SU-DHL-6 (cell line): Measurements from ENCODE around the gene DMD.

Experiments used
- CTCF ChIP-seq: fragments of 200-600 bp; sonication (generic); IDR thresholded peaks from one replicate; pipeline ENCODE4 v1.5.1; 2017; ENCODE audit warnings: antibody characterized with exemption, mild to moderate bottlenecking, low read length, moderate library complexity; ENCODE audit not compliant: insufficient read depth, poor library complexity, severe bottlenecking
- EZH2phosphoT487 ChIP-seq: fragments of 200-600 bp; sonication (generic), shearing (Covaris generic); conservative IDR thresholded peaks from 2 replicates; pipeline ENCODE4 v1.6.1; 2018; ENCODE audit warnings: mild to moderate bottlenecking, antibody characterized with exemption, low read length, moderate library complexity, mixed read lengths

DNA sequence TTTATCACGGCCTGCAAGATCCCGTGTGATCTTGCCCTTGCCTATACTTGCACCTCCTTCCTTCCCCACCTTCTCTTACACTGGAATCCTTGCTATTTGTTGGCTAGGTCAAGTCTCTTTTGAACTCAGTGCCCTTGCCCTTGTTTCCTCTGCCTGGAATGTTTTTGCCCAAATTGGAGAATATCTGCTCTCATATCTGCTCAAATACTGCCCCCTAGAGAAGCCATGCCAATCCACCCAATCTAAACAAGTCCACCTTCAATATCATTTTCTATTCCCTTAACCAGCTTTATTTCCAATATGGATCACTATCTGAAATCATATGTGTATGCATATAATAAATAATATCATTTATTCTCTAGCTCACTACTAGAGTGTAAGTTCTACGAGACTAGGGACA lies 1095.3 kb downstream of the DMD start:
- TF ChIP-seq CTCF (no peak), EZH2phosphoT487 (no peak)
